NB4 (cell line): Measurements from ENCODE around the gene ZNRF3.

ENCODE experiments used
- DNase-seq: peaks from one replicate; pipeline ENCODE4 v3.0.0; 2010; ENCODE audit warnings: low read depth
- H3K4me3 ChIP-seq: one replicate; pipeline ENCODE4 v1.5.1; 2011; ENCODE audit warnings: mild to moderate bottlenecking, low read depth, low read length, moderate library complexity
- CTCF ChIP-seq: IDR thresholded peaks from one replicate; pipeline ENCODE4 v1.5.1; 2012; ENCODE audit warnings: low read depth, low read length
- MAX ChIP-seq: IDR thresholded peaks from 2 replicates; pipeline ENCODE4 v1.6.1; 2011; ENCODE audit warnings: low read depth, low read length
- MYC ChIP-seq: IDR thresholded peaks from 2 replicates; pipeline ENCODE4 v1.6.1; 2011; ENCODE audit warnings: low read depth, low read length
- POLR2A ChIP-seq: IDR thresholded peaks from 2 replicates; pipeline ENCODE4 v1.6.1; 2011; ENCODE audit warnings: mild to moderate bottlenecking; ENCODE audit not compliant: insufficient read length; ENCODE audit errors: extremely low read depth

Gene ZNRF3

GRCh38 chr22:29090039-29090438 is 206.7 kb downstream of the ZNRF3 start:
- TF ChIP-seq POLR2A (no peak), MAX (no peak), MYC (no peak), CTCF (no peak)
- DNase-seq = no peak
- H3K4me3 ChIP-seq = no peak overlapping the region

- DNase-seq = no peak
- TF ChIP-seq POLR2A (no peak), MYC (no peak), CTCF (no peak), MAX (no peak)
- H3K4me3 ChIP-seq = no peak overlapping the region
Observed at GRCh38 chr22:29092243-29092642, 208.9 kb downstream of the ZNRF3 start.

DNA sequence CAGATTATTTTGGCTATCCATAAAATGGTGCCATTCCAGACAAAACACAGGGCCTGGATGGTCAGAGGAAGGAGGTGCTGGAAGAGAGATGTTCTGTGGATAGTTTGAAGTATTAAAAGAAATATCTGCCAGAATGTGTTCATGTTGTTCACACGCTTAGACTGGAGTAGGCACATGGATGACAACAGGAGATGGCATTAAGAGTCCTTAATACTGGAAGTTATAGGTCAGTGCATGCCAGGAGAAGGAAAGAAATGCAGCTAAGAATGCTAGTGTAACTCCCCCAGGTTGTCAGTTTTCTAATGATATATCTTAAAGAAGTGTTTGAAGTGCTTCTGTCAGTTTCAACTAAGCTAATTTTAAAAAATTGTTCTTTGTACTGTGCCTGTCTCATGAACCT is 209.7 kb downstream of the ZNRF3 start:
- TF ChIP-seq POLR2A (no peak), MYC (no peak), CTCF (no peak), MAX (no peak)
- H3K4me3 ChIP-seq = no peak overlapping the region
- no peak for DNase-seq

DNA sequence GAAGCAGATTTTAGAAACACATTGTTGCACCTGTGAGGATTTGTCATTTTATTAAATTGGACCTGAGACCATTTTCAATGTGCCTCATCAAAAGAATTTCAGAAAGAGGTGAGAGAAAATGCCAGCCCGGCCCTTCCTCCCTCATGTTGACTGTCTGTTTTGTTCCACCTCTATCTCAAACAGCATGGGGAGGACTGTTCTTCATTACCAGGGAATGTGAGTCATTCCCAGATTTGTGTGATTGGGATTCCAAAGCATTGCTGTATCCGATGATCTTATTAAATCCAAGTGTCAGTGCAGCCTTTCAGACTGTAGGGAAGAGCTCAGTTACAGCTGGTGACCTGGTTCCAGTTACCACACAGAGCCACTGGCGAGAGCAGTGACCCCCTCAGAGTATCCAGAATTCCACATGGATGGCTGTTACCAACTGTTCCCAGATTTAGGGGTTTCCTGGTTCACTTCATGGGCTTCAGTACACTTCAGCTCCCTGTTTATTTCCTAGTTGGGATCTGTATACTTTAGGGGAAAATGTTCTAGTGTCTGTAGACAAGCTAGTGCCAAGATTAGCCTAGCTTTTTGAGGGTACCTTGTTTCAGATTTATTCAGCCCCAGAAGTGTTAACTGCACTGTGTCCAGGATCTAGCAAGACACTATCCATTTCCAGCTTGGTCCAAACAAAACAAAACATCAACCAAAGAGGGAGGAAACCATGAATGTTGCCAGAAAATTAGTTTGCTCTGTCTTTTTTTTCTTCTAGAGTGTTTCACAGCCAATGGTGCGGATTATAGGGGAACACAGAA is 210.3 kb downstream of the ZNRF3 start:
- DNase-seq = no peak
- TF ChIP-seq MAX (no peak), POLR2A (no peak), CTCF (no peak), MYC (no peak)
- no peak overlapping the region for H3K4me3 ChIP-seq

- TF ChIP-seq MYC (no peak), MAX (no peak), CTCF (no peak), POLR2A (no peak)
- no peak for DNase-seq
Observed at GRCh38 chr22:29095459-29095858, 212.1 kb downstream of the ZNRF3 start.

More at GRCh38 chr22:29095459-29095858, 212.1 kb downstream of the ZNRF3 start:
- H3K4me3 ChIP-seq = no peak overlapping the region
